HFF-Myc (cell line): ENCODE data around the gene TRAF2.

Experiments used
- DNase-seq: peaks from one replicate; pipeline ENCODE4 v3.0.0-alpha.2; 2011; ENCODE audit warnings: low read depth; ENCODE audit errors: extremely low read depth
- H3K4me3 ChIP-seq: replicated peaks from 2 replicates; pipeline ENCODE4 v1.5.1; 2011; ENCODE audit warnings: low read depth, mild to moderate bottlenecking, control low read depth, low read length
- CTCF ChIP-seq: IDR thresholded peaks from 2 replicates; pipeline ENCODE4 v1.5.1; 2012; ENCODE audit warnings: mild to moderate bottlenecking, low read depth, low read length, control low read depth; ENCODE audit errors: missing control alignments

Gene TRAF2

GRCh38 chr9:136953771-136954269 lies 67.5 kb downstream of the TRAF2 start:
- H3K4me3 ChIP-seq, result no peak overlapping the region
- DNase-seq, result no peak
- TF ChIP-seq CTCF, result no peak

- DNase-seq, result no peak
- H3K4me3 ChIP-seq, result no peak overlapping the region
- TF ChIP-seq CTCF, result no peak
Observed at GRCh38 chr9:136954270-136955083, 68.2 kb downstream of the TRAF2 start.

- TF ChIP-seq CTCF, result no peak
- DNase-seq, result no peak
- H3K4me3 ChIP-seq, result no peak overlapping the region
Observed at GRCh38 chr9:136955202-136955942, 69.1 kb downstream of the TRAF2 start.

GRCh38 chr9:136955943-136956335 lies 69.6 kb downstream of the TRAF2 start:
- no peak overlapping the region for H3K4me3 ChIP-seq
- TF ChIP-seq CTCF, result no peak
- no peak for DNase-seq

- no peak overlapping the region for H3K4me3 ChIP-seq
- no peak for TF ChIP-seq CTCF
- no peak for DNase-seq
Observed at GRCh38 chr9:136956604-136957003, 70.3 kb downstream of the TRAF2 start.

- TF ChIP-seq CTCF, result no peak
- no peak overlapping the region for H3K4me3 ChIP-seq
- no peak for DNase-seq
Observed at GRCh38 chr9:136957461-136957860, 71.1 kb downstream of the TRAF2 start.
